Activated CD4-positive, alpha-beta T cell treated with anti-CD3 and anti-CD28 coated beads for 36 hours (primary cell): ENCODE data around the gene TRIM65. TPM values are rescaled to one million over a fixed set of nuclear protein-coding genes. Genes with fewer than 3 reads are reported as not detected.
"Not testable (repeated sequence)": the region's sequence is repeated elsewhere in the genome, so short reads cannot be mapped to it uniquely, and the experiment has no call there.

Experiments
- ATAC-seq: fragments of 200-7000 bp; cut with Tn5 transposase; one replicate; pipeline ENCODE4 v1.10.0; 2021; ENCODE audit warnings: mild to moderate bottlenecking, moderate library complexity
- CTCF ChIA-PET: fragments of 350-600 bp; sonication (Branson Sonifier 250); formaldehyde crosslinking; loops from one replicate; lab custom pipeline; 2021; ENCODE audit warnings: antibody characterized with exemption; lab: Charles Lee
- POLR2A ChIA-PET: fragments of 350-600 bp; sonication (Branson Sonifier 250); formaldehyde crosslinking; loops from one replicate; lab custom pipeline; 2021; ENCODE audit warnings: antibody characterized with exemption, inconsistent platforms; lab: Charles Lee
- DNase-seq: peaks from one replicate; pipeline ENCODE4 v3.0.0-alpha.2; 2020
- H3K27ac Mint-ChIP-seq: one replicate; pipeline ENCODE4 v1.8.0; 2021; ENCODE audit warnings: mixed read lengths
- H3K27me3 Mint-ChIP-seq: one replicate; pipeline ENCODE4 v1.8.0; 2021; ENCODE audit warnings: mixed read lengths
- H3K36me3 Mint-ChIP-seq: one replicate; pipeline ENCODE4 v1.8.0; 2021; ENCODE audit warnings: low read depth, mixed read lengths
- H3K4me1 Mint-ChIP-seq: one replicate; pipeline ENCODE4 v1.8.0; 2021; ENCODE audit warnings: mixed read lengths
- H3K4me3 Mint-ChIP-seq: one replicate; pipeline ENCODE4 v1.8.0; 2021; ENCODE audit warnings: mild to moderate bottlenecking, moderate library complexity, mixed read lengths
- H3K9me3 Mint-ChIP-seq: one replicate; pipeline ENCODE4 v1.8.0; 2021; ENCODE audit warnings: low read depth, mixed read lengths
- intact Hi-C, 2 experiments: fragments of 100-400 bp; cut with DNase I in 1 of 2; cut with micrococcal nuclease in 1 of 2; formaldehyde crosslinking; loops; one replicate each; pipeline versions ENCODE4 v1.14.2 to v1.15.1; 2022 to 2024; cut with DNase I, micrococcal nuclease
- total RNA-seq, 2 experiments: library from RNA; stranded (reverse); gene quantifications; one replicate each; pipeline ENCODE4 v1.2.3, GENCODE V29; 2021

Gene TRIM65
- total RNA-seq, 2 experiments from 2014 or later, result 28.9 to 31.9 TPM

DNA sequence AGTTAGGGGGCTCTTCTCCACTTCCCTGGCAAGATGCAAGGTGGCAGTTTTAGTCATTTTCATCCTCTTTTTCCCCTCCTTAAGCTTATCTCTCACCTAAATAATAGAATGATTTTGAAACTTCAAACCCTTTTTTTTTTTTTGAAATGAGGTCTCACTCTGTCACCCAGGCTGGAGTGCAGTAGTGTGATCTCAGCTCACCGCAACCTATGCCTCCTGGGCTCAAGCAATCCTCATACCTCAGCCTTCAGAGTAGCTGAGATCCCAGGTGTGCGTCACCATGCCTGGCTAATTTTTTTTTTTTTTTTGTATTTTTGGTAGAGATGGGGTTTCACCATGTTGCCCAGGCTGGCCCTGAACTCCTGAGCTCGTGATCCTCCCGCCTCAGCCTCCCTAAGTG is 31.9 kb downstream of the TRIM65 start:
- H3K9me3 Mint-ChIP-seq, H3K4me3 Mint-ChIP-seq, H3K36me3 Mint-ChIP-seq, intact Hi-C loops, H3K27me3 Mint-ChIP-seq: not testable (repeated sequence)
- CTCF ChIA-PET, result interaction anchor here (0.6 to 1.5 kb wide), 7 partner anchors 9 to 862 kb away, joined by 3 to 8 read pairs (median 4); partner anchors contain the start of genes METTL23, TRIM47 and WBP2
- DNase-seq, result peak; percentile 52
- Mint-ChIP-seq H3K4me1 (peaks cover 19% of the 10 kb centered on the region), H3K27ac (peak overlapping the region; percentile 87)
- ATAC-seq, result peak; percentile 77
- POLR2A ChIA-PET, result interaction anchor here (0.6 to 1.1 kb wide), 5 partner anchors 9 to 88 kb away, joined by 3 to 8 read pairs (median 5); partner anchors contain the start of gene WBP2

GRCh38 chr17:75864448-75864871 is 32.3 kb downstream of the TRIM65 start:
- Mint-ChIP-seq H3K4me3 (no peak overlapping the region), H3K4me1 (peaks cover 20% of the 10 kb centered on the region), H3K9me3 (no peaks in the 10 kb centered on the region), H3K27me3 (no peaks in the 10 kb centered on the region), H3K36me3 (no peaks in the 10 kb centered on the region), H3K27ac (peak overlapping the region; percentile 87)
- CTCF ChIA-PET, result interaction anchor here (0.6 to 1.5 kb wide), 7 partner anchors 8 to 862 kb away, joined by 3 to 8 read pairs (median 4); partner anchors contain the start of genes METTL23, TRIM47 and WBP2
- DNase-seq (peak; percentile 74), ATAC-seq (peak; percentile 77)
- POLR2A ChIA-PET, result interaction anchor here (0.6 to 1.1 kb wide), 6 partner anchors 9 to 88 kb away, joined by 3 to 8 read pairs (median 5); partner anchors contain the start of gene WBP2
- intact Hi-C loops, result no loop called here

- DNase-seq, result no peak
- Mint-ChIP-seq H3K4me3 (no peak overlapping the region), H3K27me3 (no peaks in the 10 kb centered on the region), H3K4me1 (peaks cover 36% of the 10 kb centered on the region), H3K27ac (no peak overlapping the region), H3K9me3 (no peaks in the 10 kb centered on the region), H3K36me3 (no peaks in the 10 kb centered on the region)
- intact Hi-C loops, result no loop called here
- no peak for ATAC-seq
- ChIA-PET POLR2A (interaction anchor here (0.6 to 1.4 kb wide), 3 partner anchors 14 to 201 kb away, joined by 3 to 4 read pairs (median 3); no protein-coding TSS in a partner anchor), CTCF (interaction anchor here (0.8 to 5.6 kb wide), 20 partner anchors 8 to 296 kb away, joined by 3 to 42 read pairs (median 5); partner anchors contain the start of genes GALK1, MRPL38, TRIM47 and TRIM65)
Observed at GRCh38 chr17:75861927-75862317, 34.8 kb downstream of the TRIM65 start.

GRCh38 chr17:75859358-75859757 is 37.4 kb downstream of the TRIM65 start:
- intact Hi-C loops, result loop anchor here in 1 of 2 experiments (5.0 to 10.0 kb wide), 3 partner anchors 408 to 595 kb away; partner anchors contain the start of genes GGA3, MRPS7, SPHK1 and UBALD2
- not testable (repeated sequence) for H3K9me3 Mint-ChIP-seq, H3K4me3 Mint-ChIP-seq, ATAC-seq, H3K27me3 Mint-ChIP-seq, H3K36me3 Mint-ChIP-seq
- ChIA-PET POLR2A (interaction anchor here (1.2 kb wide), 1 partner anchor 18 kb away, joined by 4 read pairs; no protein-coding TSS in a partner anchor), CTCF (interaction anchor here (0.8 to 5.6 kb wide), 5 partner anchors 10 to 25 kb away, joined by 4 to 42 read pairs (median 6); no protein-coding TSS in a partner anchor)
- peaks cover 32% of the 10 kb centered on the region for H3K4me1 Mint-ChIP-seq
- DNase-seq, result peak; percentile 44
- H3K27ac Mint-ChIP-seq, result peak overlapping the region; percentile 60

DNA sequence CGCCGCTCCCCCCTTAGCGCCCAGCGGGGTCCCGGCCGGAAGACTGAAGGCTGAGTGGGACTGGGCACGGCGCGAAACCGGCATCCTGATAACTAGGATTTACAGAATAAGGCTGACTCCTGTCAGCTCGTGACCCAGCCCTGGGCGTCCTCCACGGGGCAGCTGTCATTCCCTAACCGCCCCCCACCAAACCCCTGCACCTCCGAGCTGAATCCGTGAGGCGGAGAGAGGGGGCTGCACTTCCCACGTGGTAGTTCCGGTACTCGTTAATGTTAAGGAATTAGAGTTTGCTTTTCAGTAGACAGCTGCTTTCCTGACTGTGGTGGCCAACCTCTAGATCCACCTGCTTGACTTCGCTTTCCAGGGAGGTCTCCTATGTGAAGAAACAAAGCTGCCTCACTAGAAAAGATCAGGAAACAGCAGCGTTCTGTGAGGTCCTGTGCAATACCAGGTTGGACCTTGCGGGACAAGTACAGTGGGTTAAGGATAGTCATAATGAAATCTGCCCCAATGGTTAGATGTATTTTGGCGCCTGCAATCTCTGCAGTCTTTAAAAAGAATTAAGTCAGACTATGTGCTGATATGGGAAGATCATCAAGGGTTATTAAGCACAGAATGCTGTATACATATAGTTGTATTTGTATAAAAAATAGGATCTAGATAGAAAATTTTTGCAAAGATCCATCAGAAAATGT is 40.5 kb downstream of the TRIM65 start:
- H3K27ac Mint-ChIP-seq, result peak overlapping the region; percentile 86
- H3K27me3 Mint-ChIP-seq, result no peaks in the 10 kb centered on the region
- H3K36me3 Mint-ChIP-seq, result no peaks in the 10 kb centered on the region
- intact Hi-C loops, result loop anchor here in 1 of 2 experiments (5.0 to 10.0 kb wide), 3 partner anchors 411 to 591 kb away; partner anchors contain the start of genes GGA3, MRPS7, SPHK1 and UBALD2
- no peaks in the 10 kb centered on the region for H3K9me3 Mint-ChIP-seq
- ATAC-seq, result peak; percentile 6
- no peak overlapping the region for H3K4me3 Mint-ChIP-seq
- peaks cover 37% of the 10 kb centered on the region for H3K4me1 Mint-ChIP-seq
- DNase-seq, result no peak
- ChIA-PET CTCF (interaction anchor here (0.5 to 2.4 kb wide), 20 partner anchors 9 to 652 kb away, joined by 3 to 17 read pairs (median 4); partner anchors contain the start of genes FBF1, TRIM65 and UNC13D), POLR2A (interaction anchor here (1.5 to 3.0 kb wide), 6 partner anchors 8 to 83 kb away, joined by 4 to 25 read pairs (median 8); partner anchors contain the start of gene TRIM47)

GRCh38 chr17:75855310-75856061 is 41.3 kb downstream of the TRIM65 start, which contains the start of gene WBP2:
TSS of gene WBP2 (minus strand) at chr17:75855335. CDS start at chr17:75855297, 38 bp downstream.
- peak; percentile 95 for ATAC-seq

DNA sequence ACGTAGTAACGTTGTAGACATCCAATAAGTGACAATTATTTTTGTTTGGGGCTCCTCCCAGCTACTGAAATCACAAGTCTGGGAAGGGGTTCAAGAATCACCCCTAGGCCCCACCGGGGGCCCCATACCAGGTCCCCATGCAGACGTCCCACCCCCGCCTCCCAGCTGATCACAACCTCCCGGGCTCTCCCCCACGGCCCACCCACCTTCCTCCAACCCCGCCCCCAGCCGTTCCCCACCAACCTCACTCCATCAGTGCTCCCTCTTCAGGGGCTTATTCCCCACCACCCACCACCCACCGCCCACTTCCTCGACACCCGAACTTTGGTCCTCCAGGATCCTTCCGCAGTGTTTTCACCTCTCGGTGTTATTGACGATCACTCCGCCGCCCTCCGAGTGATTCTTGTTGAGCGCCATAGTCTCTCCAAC is 41.9 kb downstream of the TRIM65 start:
- CTCF ChIA-PET, result interaction anchor here (0.5 to 2.4 kb wide), 19 partner anchors 8 to 145 kb away, joined by 3 to 17 read pairs (median 5); partner anchors contain the start of genes TRIM47, TRIM65 and UNC13D
- Mint-ChIP-seq H3K9me3 (no peaks in the 10 kb centered on the region), H3K27ac (no peak overlapping the region), H3K4me1 (peaks cover 37% of the 10 kb centered on the region), H3K27me3 (no peaks in the 10 kb centered on the region), H3K36me3 (peaks cover 4% of the 10 kb centered on the region), H3K4me3 (no peak overlapping the region)
- POLR2A ChIA-PET, result interaction anchor here (0.5 to 3.0 kb wide), 14 partner anchors 9 to 101 kb away, joined by 3 to 25 read pairs (median 4); partner anchors contain the start of genes GALK1, TRIM47, UNC13D and UNK
- intact Hi-C loops, result loop anchor here (1.0 to 10.0 kb wide), 21 partner anchors 11 to 590 kb away; partner anchors contain the start of genes ACOX1 (in 1 of the 2), FBF1 (in 1 of the 2), GALK1 (in 1 of the 2) and GGA3 (in 1 of the 2)
- ATAC-seq (no peak), DNase-seq (no peak)

More at GRCh38 chr17:75855310-75856061, 41.3 kb downstream of the TRIM65 start, which contains the start of gene WBP2:
- peaks cover 37% of the 10 kb centered on the region for H3K4me1 Mint-ChIP-seq
- no peak within 1 kb of the TSS for H3K4me3 Mint-ChIP-seq
- H3K9me3 Mint-ChIP-seq, result no peaks in the 10 kb centered on the region
- ChIA-PET POLR2A (interaction anchor here (0.5 to 3.0 kb wide), 14 partner anchors 9 to 102 kb away, joined by 3 to 25 read pairs (median 4); partner anchors contain the start of genes GALK1, TRIM47, UNC13D and UNK), CTCF (interaction anchor here (0.5 to 2.4 kb wide), 25 partner anchors 8 to 652 kb away, joined by 3 to 17 read pairs (median 4); partner anchors contain the start of genes FBF1, TRIM47, TRIM65 and UNC13D)
- peaks cover 1% of the 10 kb centered on the region for H3K36me3 Mint-ChIP-seq
- no peaks in the 10 kb centered on the region for H3K27me3 Mint-ChIP-seq
- DNase-seq, result peak; percentile 99
- intact Hi-C loops, result loop anchor here (1.0 to 10.0 kb wide), 21 partner anchors 11 to 591 kb away; partner anchors contain the start of genes ACOX1 (in 1 of the 2), FBF1 (in 1 of the 2), GALK1 (in 1 of the 2) and GGA3 (in 1 of the 2)
- H3K27ac Mint-ChIP-seq, result peak within 1 kb of the TSS; percentile 86

GRCh38 chr17:75854101-75854748 is 42.5 kb downstream of the TRIM65 start:
- CTCF ChIA-PET, result interaction anchor here (0.6 to 2.2 kb wide), 8 partner anchors 7 to 230 kb away, joined by 3 to 13 read pairs (median 4); no protein-coding TSS in a partner anchor
- no peaks in the 10 kb centered on the region for H3K9me3 Mint-ChIP-seq
- intact Hi-C loops, result loop anchor here in 1 of 2 experiments (10.0 kb wide), 1 partner anchor 589 kb away; the partner anchor contains the start of genes GGA3 and MRPS7
- H3K4me1 Mint-ChIP-seq, result peaks cover 34% of the 10 kb centered on the region
- no peak for ATAC-seq
- H3K4me3 Mint-ChIP-seq, result no peak overlapping the region
- peaks cover 5% of the 10 kb centered on the region for H3K36me3 Mint-ChIP-seq
- H3K27me3 Mint-ChIP-seq, result no peaks in the 10 kb centered on the region
- no peak for DNase-seq
- POLR2A ChIA-PET, result interaction anchor here (1.3 to 3.0 kb wide), 4 partner anchors 10 to 74 kb away, joined by 4 to 25 read pairs (median 12); partner anchors contain the start of gene UNC13D
- no peak overlapping the region for H3K27ac Mint-ChIP-seq

GRCh38 chr17:75853433-75853832 is 43.3 kb downstream of the TRIM65 start:
- DNase-seq, result no peak
- H3K4me3 Mint-ChIP-seq, result peak overlapping the region; percentile 26
- no peaks in the 10 kb centered on the region for H3K9me3 Mint-ChIP-seq
- ATAC-seq, result no peak
- no peaks in the 10 kb centered on the region for H3K27me3 Mint-ChIP-seq
- intact Hi-C loops, result loop anchor here in 1 of 2 experiments (10.0 kb wide), 1 partner anchor 589 kb away; the partner anchor contains the start of genes GGA3 and MRPS7
- H3K27ac Mint-ChIP-seq, result peak overlapping the region; percentile 67
- POLR2A ChIA-PET, result interaction anchor here (3.0 kb wide), 1 partner anchor 74 kb away, joined by 25 read pairs; a partner anchor contains a TSS
- CTCF ChIA-PET, result interaction anchor here (0.6 to 1.2 kb wide), 6 partner anchors 8 to 230 kb away, joined by 3 to 5 read pairs (median 4); no protein-coding TSS in a partner anchor
- peaks cover 27% of the 10 kb centered on the region for H3K4me1 Mint-ChIP-seq
- H3K36me3 Mint-ChIP-seq, result peaks cover 6% of the 10 kb centered on the region
